Ishikawa (cell line): ENCODE data around the gene BMPER.

Source experiments
- CEBPB ChIP-seq: IDR thresholded peaks from 2 replicates; pipeline ENCODE4 v1.6.1; 2012
- CREB1 ChIP-seq: IDR thresholded peaks from 2 replicates; pipeline ENCODE4 v1.6.1; 2012; ENCODE audit warnings: low read depth
- EGR1 ChIP-seq: IDR thresholded peaks from 2 replicates; pipeline ENCODE4 v1.6.1; 2012
- EP300 ChIP-seq: IDR thresholded peaks from 2 replicates; pipeline ENCODE4 v1.6.1; 2012; ENCODE audit warnings: borderline replicate concordance
- FOXM1 ChIP-seq: IDR thresholded peaks from 2 replicates; pipeline ENCODE4 v1.6.1; 2012; ENCODE audit warnings: low read depth, borderline replicate concordance
- NFIC ChIP-seq: IDR thresholded peaks from 2 replicates; pipeline ENCODE4 v1.6.1; 2012
- RAD21 ChIP-seq: IDR thresholded peaks from 2 replicates; pipeline ENCODE4 v1.6.1; 2012; ENCODE audit warnings: low read depth
- TAF1 ChIP-seq: IDR thresholded peaks from 2 replicates; pipeline ENCODE4 v1.6.1; 2012; ENCODE audit warnings: low read depth, mild to moderate bottlenecking
- TCF12 ChIP-seq: IDR thresholded peaks from 2 replicates; pipeline ENCODE4 v1.6.1; 2012; ENCODE audit warnings: low read depth
- TEAD4 ChIP-seq: IDR thresholded peaks from 2 replicates; pipeline ENCODE4 v1.6.1; 2012
- USF1 ChIP-seq: IDR thresholded peaks from 2 replicates; pipeline ENCODE4 v1.6.1; 2012
- YY1 ChIP-seq: IDR thresholded peaks from 2 replicates; pipeline ENCODE4 v1.6.1; 2012; ENCODE audit warnings: low read depth
- ZBTB7A ChIP-seq: IDR thresholded peaks from 2 replicates; pipeline ENCODE4 v1.6.1; 2012; ENCODE audit warnings: low read depth
- TF ChIP-seq, protein P1 (sequence below): IDR thresholded peaks from 2 replicates; pipeline ENCODE4 v1.6.1; 2012; ENCODE audit warnings: low read depth, mild to moderate bottlenecking
- TF ChIP-seq, protein P2 (sequence below): IDR thresholded peaks from 2 replicates; pipeline ENCODE4 v1.6.1; 2012

Gene BMPER

GRCh38 chr7:33916357-33917081 is 11.2 kb downstream of the BMPER start:
- TF ChIP-seq USF1 = no peak
- no peak for TF ChIP-seq ZBTB7A
- TF ChIP-seq NFIC = no peak
- no peak for TF ChIP-seq TCF12

DNA sequence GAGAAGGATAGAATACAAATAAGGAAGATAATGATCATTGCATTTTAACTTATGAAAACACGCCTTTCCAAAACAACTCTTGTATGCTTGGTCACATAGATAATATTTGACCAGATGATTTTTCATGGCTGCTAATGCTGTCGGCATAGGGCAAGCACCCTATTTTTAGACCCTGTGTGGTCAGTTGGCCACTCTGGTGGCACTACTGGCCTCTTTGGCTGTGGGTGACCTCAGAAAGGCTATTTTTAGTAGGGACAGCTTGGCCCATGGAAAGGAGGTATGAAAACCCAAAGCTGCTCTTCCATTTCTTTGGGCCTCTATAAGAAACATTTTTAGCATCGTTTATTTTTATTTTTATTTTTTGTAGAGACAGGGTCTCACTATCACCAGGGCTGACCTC is 12.3 kb downstream of the BMPER start:
- TF ChIP-seq RAD21 (no peak), FOXM1 (no peak)

GRCh38 chr7:33918438-33919143 is 13.3 kb downstream of the BMPER start:
- TF ChIP-seq EGR1 (no peak), FOXM1 (no peak), USF1 (no peak)

- TF ChIP-seq FOXM1 (no peak), TAF1 (no peak), NFIC (no peak), RAD21 (no peak), CEBPB (no peak), CREB1 (no peak), TEAD4 (no peak), USF1 (no peak)
Observed at GRCh38 chr7:33919449-33919848, 14.1 kb downstream of the BMPER start.

DNA sequence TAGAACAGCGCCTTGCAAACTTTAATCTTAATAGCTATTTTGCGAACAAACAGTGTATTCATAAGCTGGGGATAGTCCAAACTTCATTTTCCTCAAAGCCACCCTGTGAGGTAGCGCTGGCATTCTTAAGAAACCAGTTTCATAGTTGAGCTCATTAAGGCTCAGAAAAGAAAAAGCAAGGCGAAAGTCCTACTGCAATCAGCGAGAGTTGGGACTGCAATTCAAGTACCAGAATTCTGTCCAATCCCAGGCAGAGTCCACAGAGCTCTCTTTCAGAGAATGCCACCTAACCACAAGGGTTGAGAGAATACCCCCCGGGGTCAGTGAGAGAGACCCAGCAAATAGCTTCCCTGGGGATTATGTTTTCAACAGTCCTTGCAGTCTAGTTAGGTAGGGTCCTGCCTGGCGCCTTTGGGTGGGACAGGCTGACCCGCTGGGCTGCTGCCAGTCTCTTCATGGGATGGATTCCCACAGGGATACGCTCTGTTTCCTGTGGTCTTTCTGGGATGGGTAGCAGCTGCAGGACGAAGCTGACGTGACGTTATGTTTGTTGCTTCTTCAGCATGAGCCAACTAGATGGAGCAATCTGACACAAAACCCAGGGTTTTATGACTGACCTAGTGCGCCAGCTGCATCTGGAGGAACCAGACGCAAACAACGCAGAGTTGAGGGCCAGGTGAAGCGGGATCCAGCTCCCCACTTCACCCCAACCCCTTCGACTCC is 16.0 kb downstream of the BMPER start:
- TF ChIP-seq TEAD4 (no peak), EP300 (no peak), NFIC (no peak), USF1 (no peak), RAD21 (no peak), FOXM1 (no peak), TAF1 (no peak), ZBTB7A (no peak), CEBPB (no peak)

GRCh38 chr7:33922820-33923219 is 17.5 kb downstream of the BMPER start:
- no peak for TF ChIP-seq RAD21
- TF ChIP-seq TAF1 = no peak
- TF ChIP-seq TEAD4 = no peak
- no peak for TF ChIP-seq TCF12
- TF ChIP-seq CREB1 = no peak
- no peak for TF ChIP-seq EGR1
- TF ChIP-seq CEBPB = no peak
- no peak for TF ChIP-seq YY1
- TF ChIP-seq, protein P1, sequence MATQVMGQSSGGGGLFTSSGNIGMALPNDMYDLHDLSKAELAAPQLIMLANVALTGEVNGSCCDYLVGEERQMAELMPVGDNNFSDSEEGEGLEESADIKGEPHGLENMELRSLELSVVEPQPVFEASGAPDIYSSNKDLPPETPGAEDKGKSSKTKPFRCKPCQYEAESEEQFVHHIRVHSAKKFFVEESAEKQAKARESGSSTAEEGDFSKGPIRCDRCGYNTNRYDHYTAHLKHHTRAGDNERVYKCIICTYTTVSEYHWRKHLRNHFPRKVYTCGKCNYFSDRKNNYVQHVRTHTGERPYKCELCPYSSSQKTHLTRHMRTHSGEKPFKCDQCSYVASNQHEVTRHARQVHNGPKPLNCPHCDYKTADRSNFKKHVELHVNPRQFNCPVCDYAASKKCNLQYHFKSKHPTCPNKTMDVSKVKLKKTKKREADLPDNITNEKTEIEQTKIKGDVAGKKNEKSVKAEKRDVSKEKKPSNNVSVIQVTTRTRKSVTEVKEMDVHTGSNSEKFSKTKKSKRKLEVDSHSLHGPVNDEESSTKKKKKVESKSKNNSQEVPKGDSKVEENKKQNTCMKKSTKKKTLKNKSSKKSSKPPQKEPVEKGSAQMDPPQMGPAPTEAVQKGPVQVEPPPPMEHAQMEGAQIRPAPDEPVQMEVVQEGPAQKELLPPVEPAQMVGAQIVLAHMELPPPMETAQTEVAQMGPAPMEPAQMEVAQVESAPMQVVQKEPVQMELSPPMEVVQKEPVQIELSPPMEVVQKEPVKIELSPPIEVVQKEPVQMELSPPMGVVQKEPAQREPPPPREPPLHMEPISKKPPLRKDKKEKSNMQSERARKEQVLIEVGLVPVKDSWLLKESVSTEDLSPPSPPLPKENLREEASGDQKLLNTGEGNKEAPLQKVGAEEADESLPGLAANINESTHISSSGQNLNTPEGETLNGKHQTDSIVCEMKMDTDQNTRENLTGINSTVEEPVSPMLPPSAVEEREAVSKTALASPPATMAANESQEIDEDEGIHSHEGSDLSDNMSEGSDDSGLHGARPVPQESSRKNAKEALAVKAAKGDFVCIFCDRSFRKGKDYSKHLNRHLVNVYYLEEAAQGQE = no peak
- TF ChIP-seq, protein P2, sequence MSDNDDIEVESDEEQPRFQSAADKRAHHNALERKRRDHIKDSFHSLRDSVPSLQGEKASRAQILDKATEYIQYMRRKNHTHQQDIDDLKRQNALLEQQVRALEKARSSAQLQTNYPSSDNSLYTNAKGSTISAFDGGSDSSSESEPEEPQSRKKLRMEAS = no peak
- TF ChIP-seq NFIC = no peak
- no peak for TF ChIP-seq EP300
- no peak for TF ChIP-seq ZBTB7A
- no peak for TF ChIP-seq FOXM1
- TF ChIP-seq USF1 = no peak
